Esophagus muscularis mucosa (tissue), 4 donors: ENCODE measurements around the gene MEN1. TPM values are rescaled to one million over a fixed set of nuclear protein-coding genes. Genes with fewer than 3 reads are reported as not detected.

Source experiments
- DNase-seq: peaks from one replicate; pipeline ENCODE4 v3.0.0-alpha.2; 2017; ENCODE audit errors: extremely low spot score
- H3K27ac ChIP-seq, 4 donors: fragments of 200-600 bp; sonication (generic); replicated peaks in 1 of 4; 1 replicate in 3 of 4; 2 replicates in 1 of 4; pipeline ENCODE4 v1.5.1; 2016 to 2019; ENCODE audit warnings: mild to moderate bottlenecking in 1 of 4
- H3K27me3 ChIP-seq, 4 donors: fragments of 200-600 bp; sonication (generic); one replicate each; pipeline versions ENCODE4 v1.5.1 to v1.6.0; 2016 to 2019
- H3K36me3 ChIP-seq, 4 donors: fragments of 200-600 bp; sonication (generic); one replicate each; pipeline ENCODE4 v1.5.1; 2016 to 2019
- H3K4me1 ChIP-seq, 4 donors: fragments of 200-600 bp; sonication (generic); one replicate each; pipeline ENCODE4 v1.5.1; 2016 to 2019
- H3K4me3 ChIP-seq, 4 donors: fragments of 200-600 bp; sonication (generic); 1 replicate in 2 of 4; 2 replicates in 2 of 4; pipeline ENCODE4 v1.5.1; 2016 to 2019; ENCODE audit warnings: mild to moderate bottlenecking in 4 of 4, moderate library complexity in 1 of 4
- H3K9me3 ChIP-seq, 4 donors: fragments of 200-600 bp; sonication (generic); 1 replicate in 3 of 4; 2 replicates in 1 of 4; pipeline ENCODE4 v1.5.1; 2016 to 2019
- CTCF ChIP-seq, 3 experiments: fragments of 200-600 bp in 2 of 3; fragments of 450-650 bp in 1 of 3; sonication (generic) in 2 of 3; IDR thresholded peaks; one replicate each; pipeline ENCODE4 v1.5.1; 2017 to 2019; ENCODE audit warnings: antibody characterized with exemption in 3 of 3, mild to moderate bottlenecking in 2 of 3, moderate library complexity in 1 of 3
- EP300 ChIP-seq: sonication (generic); formaldehyde crosslinking; IDR thresholded peaks from one replicate; pipeline ENCODE4 v1.6.1; 2017; ENCODE audit warnings: antibody characterized with exemption
- POLR2A ChIP-seq: fragments of 450-650 bp; IDR thresholded peaks from one replicate; pipeline ENCODE4 v1.6.1; 2017; ENCODE audit warnings: antibody characterized with exemption, moderate library complexity, mild to moderate bottlenecking, low read depth
- POLR2AphosphoS5 ChIP-seq, 2 donors: sonication (generic); formaldehyde crosslinking; IDR thresholded peaks; one replicate each; pipeline ENCODE4 v1.6.1; 2017; ENCODE audit warnings: antibody characterized with exemption in 2 of 2
- WGBS: methylation state at CpG from one replicate; pipeline ENCODE4 v1.1.5; 2018; 5-methylcytosine and 5-hydroxymethylcytosine counted together
- intact Hi-C: fragments of 100-400 bp; cut with DNase I; formaldehyde crosslinking; loops from one replicate; pipeline ENCODE4 v1.15.1; 2023
- total RNA-seq, 4 donors: library from RNA; depleted of rRNA; stranded (reverse); fragments of >200 nt; gene quantifications; one replicate each; pipeline versions ENCODE4 v1.1.0 to v1.2.1, GENCODE V29; 2016

The MEN1 gene
- total RNA-seq, 4 donors from 2014 or later: 10.4 to 18.7 (median 11.5) TPM

- H3K36me3 ChIP-seq: no peaks in the 10 kb centered on the region
- no peaks in the 10 kb centered on the region for H3K4me1 ChIP-seq
- H3K4me3 ChIP-seq: no peak overlapping the region
- no peak for TF ChIP-seq CTCF (IDR thresholded peaks at IDR 0.05)
- no peak for TF ChIP-seq POLR2AphosphoS5 (IDR thresholded peaks at IDR 0.05)
- no peak for TF ChIP-seq POLR2A
- TF ChIP-seq EP300: no peak
- DNase-seq: no peak
- no peaks in the 10 kb centered on the region for H3K27me3 ChIP-seq
- no peak overlapping the region for H3K27ac ChIP-seq
- no peaks in the 10 kb centered on the region for H3K9me3 ChIP-seq
- intact Hi-C loops: no loop called here
- 87% methylated on average over 11 of the region's 21 CpGs for WGBS
These were observed 22.3 kb upstream of the MEN1 start for GRCh38 chr11:64832467-64833197.

- DNase-seq: no peak
- H3K36me3 ChIP-seq: no peaks in the 10 kb centered on the region
- H3K27ac ChIP-seq: no peak overlapping the region
- H3K4me1 ChIP-seq: no peaks in the 10 kb centered on the region
- intact Hi-C loops: no loop called here
- TF ChIP-seq EP300 (no peak), CTCF (IDR thresholded peaks at IDR 0.05) (no peak), POLR2AphosphoS5 (IDR thresholded peaks at IDR 0.05) (no peak), POLR2A (no peak)
- no peaks in the 10 kb centered on the region for H3K9me3 ChIP-seq
- H3K27me3 ChIP-seq: no peaks in the 10 kb centered on the region
- no peak overlapping the region for H3K4me3 ChIP-seq
- WGBS: 91% methylated on average over 13 of the region's 24 CpGs
These were observed 21.1 kb upstream of the MEN1 start for GRCh38 chr11:64831411-64831891.

- DNase-seq: no peak
- intact Hi-C loops: no loop called here
- 81% methylated on average over 6 of the region's 43 CpGs for WGBS
These were observed 19.3 kb upstream of the MEN1 start for GRCh38 chr11:64829536-64830251.

GRCh38 chr11:64827451-64827839 lies 17.1 kb upstream of the MEN1 start:
- H3K27ac ChIP-seq: no peak overlapping the region
- DNase-seq: no peak
- H3K4me3 ChIP-seq: no peak overlapping the region
- H3K9me3 ChIP-seq: no peaks in the 10 kb centered on the region
- intact Hi-C loops: no loop called here
- TF ChIP-seq POLR2AphosphoS5 (IDR thresholded peaks at IDR 0.05) (no peak), CTCF (IDR thresholded peaks at IDR 0.05) (no peak), POLR2A (no peak), EP300 (no peak)
- WGBS: 95% methylated on average over 22 of the region's 22 CpGs
- no peaks in the 10 kb centered on the region for H3K4me1 ChIP-seq
- H3K36me3 ChIP-seq: no peaks in the 10 kb centered on the region
- no peaks in the 10 kb centered on the region for H3K27me3 ChIP-seq

More at GRCh38 chr11:64829536-64830251, 19.3 kb upstream of the MEN1 start:
- Histone ChIP-seq H3K36me3 (no peaks in the 10 kb centered on the region), H3K27ac (no peak overlapping the region), H3K4me1 (no peaks in the 10 kb centered on the region), H3K27me3 (no peaks in the 10 kb centered on the region), H3K9me3 (no peaks in the 10 kb centered on the region), H3K4me3 (no peak overlapping the region)
- TF ChIP-seq POLR2A: no peak
- no peak for TF ChIP-seq CTCF (IDR thresholded peaks at IDR 0.05)
- no peak for TF ChIP-seq EP300
- TF ChIP-seq POLR2AphosphoS5 (IDR thresholded peaks at IDR 0.05): no peak
